LNCaP clone FGC (cell line): ENCODE results near the gene VDR.

ENCODE experiments used
- DNase-seq: peaks from one replicate; pipeline ENCODE4 v3.0.0-alpha.2; 2011; ENCODE audit warnings: low read depth
- H3K4me3 ChIP-seq: 2 replicates; pipeline ENCODE4 v1.5.1; 2011; ENCODE audit warnings: mild to moderate bottlenecking, low read depth, low read length, control low read depth
- CTCF ChIP-seq: IDR thresholded peaks from 2 replicates; pipeline ENCODE4 v1.5.1; 2012; ENCODE audit warnings: mild to moderate bottlenecking; ENCODE audit not compliant: control insufficient read depth, insufficient read depth; ENCODE audit errors: extremely low read depth

VDR gene

GRCh38 chr12:47876440-47876960 is 28.3 kb downstream of the VDR start:
- no peak for TF ChIP-seq CTCF
- no peak for DNase-seq
- no peak overlapping the region for H3K4me3 ChIP-seq

GRCh38 chr12:47875746-47876439 is 28.9 kb downstream of the VDR start:
- no peak for DNase-seq
- no peak for TF ChIP-seq CTCF

GRCh38 chr12:47874316-47874715 is 30.5 kb downstream of the VDR start:
- no peak for TF ChIP-seq CTCF
- H3K4me3 ChIP-seq, result no peak overlapping the region
- no peak for DNase-seq

More at GRCh38 chr12:47875746-47876439, 28.9 kb downstream of the VDR start:
- no peak overlapping the region for H3K4me3 ChIP-seq

- H3K4me3 ChIP-seq, result no peak overlapping the region
- DNase-seq, result peak; percentile 21
- TF ChIP-seq CTCF, result 0 out of 2 replicates have a peak, but pooled peaks have one; percentile 25
These were observed 34.5 kb downstream of the VDR start for GRCh38 chr12:47870175-47870781.

- DNase-seq, result no peak
- no peak overlapping the region for H3K4me3 ChIP-seq
- TF ChIP-seq CTCF, result no peak
These were observed 36.2 kb downstream of the VDR start for GRCh38 chr12:47868552-47869031.

GRCh38 chr12:47868041-47868440 is 36.8 kb downstream of the VDR start:
- no peak overlapping the region for H3K4me3 ChIP-seq
- TF ChIP-seq CTCF, result no peak
- DNase-seq, result no peak
